SK-N-SH treated with all-trans-retinoic acid at 6 μM for 48 hours (cell line): ENCODE measurements around the gene PEAR1.

Source experiments
- ATAC-seq: fragments of 200-7000 bp; cut with Tn5 transposase; 3 replicates; pipeline ENCODE4 v1.9.1; 2020; ENCODE audit warnings: mild to moderate bottlenecking, moderate library complexity
- ARNTL ChIP-seq: fragments of 450-650 bp; formaldehyde crosslinking; IDR thresholded peaks from 2 replicates; pipeline ENCODE4 v1.5.0; 2020; ENCODE audit warnings: low read depth, mild to moderate bottlenecking, moderate library complexity, borderline replicate concordance
- BACH2 ChIP-seq: fragments of 250-450 bp; sonication (Bioruptor Pico); IDR thresholded peaks from 2 replicates; pipeline ENCODE4 v1.9.0; 2021; ENCODE audit warnings: mild to moderate bottlenecking, borderline replicate concordance
- CSDC2 ChIP-seq: fragments of 250-450 bp; sonication (Bioruptor Pico); IDR thresholded peaks from 2 replicates; pipeline ENCODE4 v1.5.0; 2020; ENCODE audit warnings: mild to moderate bottlenecking, moderate library complexity
- CSRNP3 ChIP-seq: fragments of 250-450 bp; sonication (Bioruptor Pico); IDR thresholded peaks from 2 replicates; pipeline ENCODE4 v1.5.1; 2021; ENCODE audit warnings: mild to moderate bottlenecking, moderate library complexity
- GLIS3 ChIP-seq: fragments of 250-450 bp; sonication (Bioruptor Pico); IDR thresholded peaks from 2 replicates; pipeline ENCODE4 v1.5.0; 2020; ENCODE audit warnings: mild to moderate bottlenecking, moderate library complexity
- ISL1 ChIP-seq: fragments of 250-450 bp; sonication (Bioruptor Pico); IDR thresholded peaks from 2 replicates; pipeline ENCODE4 v2.1.2; 2022; ENCODE audit warnings: mild to moderate bottlenecking, moderate library complexity
- OSR1 ChIP-seq: fragments of 250-450 bp; sonication (Bioruptor Pico); IDR thresholded peaks from 2 replicates; pipeline ENCODE4 v1.8.0; 2022; ENCODE audit warnings: moderate library complexity, mild to moderate bottlenecking, inconsistent platforms
- PATZ1 ChIP-seq: fragments of 250-450 bp; sonication (Bioruptor Pico); IDR thresholded peaks from 2 replicates; pipeline ENCODE4 v1.8.0; 2020; ENCODE audit warnings: mild to moderate bottlenecking, moderate library complexity, borderline replicate concordance
- RARB ChIP-seq: fragments of 250-450 bp; sonication (Bioruptor Pico); IDR thresholded peaks from 2 replicates; pipeline ENCODE4 v1.8.0; 2021; ENCODE audit warnings: mild to moderate bottlenecking, moderate library complexity
- SNAI2 ChIP-seq: fragments of 250-450 bp; sonication (Bioruptor Pico); IDR thresholded peaks from 2 replicates; pipeline ENCODE4 v1.5.0; 2020; ENCODE audit warnings: mild to moderate bottlenecking, moderate library complexity
- TCF4 ChIP-seq: fragments of 250-450 bp; sonication (Bioruptor Pico); IDR thresholded peaks from 2 replicates; pipeline ENCODE4 v1.8.0; 2021; ENCODE audit warnings: mild to moderate bottlenecking, moderate library complexity, borderline replicate concordance
- TSHZ2 ChIP-seq: fragments of 250-450 bp; sonication (Bioruptor Pico); IDR thresholded peaks from 2 replicates; pipeline ENCODE4 v1.5.0; 2020; ENCODE audit warnings: mild to moderate bottlenecking, moderate library complexity
- ZC3H10 ChIP-seq: fragments of 250-450 bp; sonication (Bioruptor Pico); IDR thresholded peaks from 2 replicates; pipeline ENCODE4 v1.5.1; 2021; ENCODE audit warnings: mild to moderate bottlenecking, moderate library complexity
- ZFP3 ChIP-seq: fragments of 250-450 bp; sonication (Bioruptor Pico); IDR thresholded peaks from 2 replicates; pipeline ENCODE4 v1.5.0; 2020; ENCODE audit warnings: mild to moderate bottlenecking, moderate library complexity
- ZFP30 ChIP-seq: fragments of 450-650 bp; formaldehyde crosslinking; IDR thresholded peaks from 2 replicates; pipeline ENCODE4 v1.5.0; 2022; ENCODE audit warnings: mild to moderate bottlenecking, moderate library complexity
- ZNF565 ChIP-seq: fragments of 450-650 bp; formaldehyde crosslinking; conservative IDR thresholded peaks from 2 replicates; pipeline ENCODE4 v1.5.0; 2020; ENCODE audit warnings: low read depth, mild to moderate bottlenecking, moderate library complexity
- ZNF70 ChIP-seq: fragments of 450-650 bp; formaldehyde crosslinking; IDR thresholded peaks from 2 replicates; pipeline ENCODE4 v1.5.0; 2020; ENCODE audit warnings: mild to moderate bottlenecking, moderate library complexity
- ZNF8 ChIP-seq: fragments of 450-650 bp; formaldehyde crosslinking; IDR thresholded peaks from 2 replicates; pipeline ENCODE4 v1.5.0; 2020; ENCODE audit warnings: mild to moderate bottlenecking, moderate library complexity
- TF ChIP-seq, protein P1 (sequence below): fragments of 250-450 bp; sonication (Bioruptor Pico); IDR thresholded peaks from 2 replicates; pipeline ENCODE4 v1.8.0; 2021; ENCODE audit warnings: low read depth, mild to moderate bottlenecking, moderate library complexity, borderline replicate concordance
- TF ChIP-seq, protein P2 (sequence below): fragments of 250-450 bp; sonication (Bioruptor Pico); IDR thresholded peaks from 2 replicates; pipeline ENCODE4 v1.5.1; 2020; ENCODE audit warnings: low read depth, mild to moderate bottlenecking, moderate library complexity

PEAR1 gene

GRCh38 chr1:156903328-156904091 is 10.0 kb downstream of the PEAR1 start:
- TF ChIP-seq BACH2 (CRISPR knock-in tag) = no peak
- TF ChIP-seq TSHZ2 (CRISPR knock-in tag) = no peak
- TF ChIP-seq ARNTL (CRISPR knock-in tag) = no peak
- TF ChIP-seq, protein P1, sequence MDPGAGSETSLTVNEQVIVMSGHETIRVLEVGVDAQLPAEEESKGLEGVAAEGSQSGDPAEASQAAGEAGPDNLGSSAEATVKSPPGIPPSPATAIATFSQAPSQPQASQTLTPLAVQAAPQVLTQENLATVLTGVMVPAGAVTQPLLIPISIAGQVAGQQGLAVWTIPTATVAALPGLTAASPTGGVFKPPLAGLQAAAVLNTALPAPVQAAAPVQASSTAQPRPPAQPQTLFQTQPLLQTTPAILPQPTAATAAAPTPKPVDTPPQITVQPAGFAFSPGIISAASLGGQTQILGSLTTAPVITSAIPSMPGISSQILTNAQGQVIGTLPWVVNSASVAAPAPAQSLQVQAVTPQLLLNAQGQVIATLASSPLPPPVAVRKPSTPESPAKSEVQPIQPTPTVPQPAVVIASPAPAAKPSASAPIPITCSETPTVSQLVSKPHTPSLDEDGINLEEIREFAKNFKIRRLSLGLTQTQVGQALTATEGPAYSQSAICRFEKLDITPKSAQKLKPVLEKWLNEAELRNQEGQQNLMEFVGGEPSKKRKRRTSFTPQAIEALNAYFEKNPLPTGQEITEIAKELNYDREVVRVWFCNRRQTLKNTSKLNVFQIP (CRISPR knock-in tag) = no peak
- no peak for TF ChIP-seq SNAI2 (CRISPR knock-in tag)
- TF ChIP-seq ZNF565 (CRISPR knock-in tag) = no peak
- TF ChIP-seq ZFP30 (CRISPR knock-in tag) = no peak
- TF ChIP-seq, protein P2, sequence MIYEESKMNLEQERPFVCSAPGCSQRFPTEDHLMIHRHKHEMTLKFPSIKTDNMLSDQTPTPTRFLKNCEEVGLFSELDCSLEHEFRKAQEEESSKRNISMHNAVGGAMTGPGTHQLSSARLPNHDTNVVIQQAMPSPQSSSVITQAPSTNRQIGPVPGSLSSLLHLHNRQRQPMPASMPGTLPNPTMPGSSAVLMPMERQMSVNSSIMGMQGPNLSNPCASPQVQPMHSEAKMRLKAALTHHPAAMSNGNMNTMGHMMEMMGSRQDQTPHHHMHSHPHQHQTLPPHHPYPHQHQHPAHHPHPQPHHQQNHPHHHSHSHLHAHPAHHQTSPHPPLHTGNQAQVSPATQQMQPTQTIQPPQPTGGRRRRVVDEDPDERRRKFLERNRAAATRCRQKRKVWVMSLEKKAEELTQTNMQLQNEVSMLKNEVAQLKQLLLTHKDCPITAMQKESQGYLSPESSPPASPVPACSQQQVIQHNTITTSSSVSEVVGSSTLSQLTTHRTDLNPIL = no peak
- no peak for TF ChIP-seq OSR1 (CRISPR knock-in tag)
- no peak for ATAC-seq

DNA sequence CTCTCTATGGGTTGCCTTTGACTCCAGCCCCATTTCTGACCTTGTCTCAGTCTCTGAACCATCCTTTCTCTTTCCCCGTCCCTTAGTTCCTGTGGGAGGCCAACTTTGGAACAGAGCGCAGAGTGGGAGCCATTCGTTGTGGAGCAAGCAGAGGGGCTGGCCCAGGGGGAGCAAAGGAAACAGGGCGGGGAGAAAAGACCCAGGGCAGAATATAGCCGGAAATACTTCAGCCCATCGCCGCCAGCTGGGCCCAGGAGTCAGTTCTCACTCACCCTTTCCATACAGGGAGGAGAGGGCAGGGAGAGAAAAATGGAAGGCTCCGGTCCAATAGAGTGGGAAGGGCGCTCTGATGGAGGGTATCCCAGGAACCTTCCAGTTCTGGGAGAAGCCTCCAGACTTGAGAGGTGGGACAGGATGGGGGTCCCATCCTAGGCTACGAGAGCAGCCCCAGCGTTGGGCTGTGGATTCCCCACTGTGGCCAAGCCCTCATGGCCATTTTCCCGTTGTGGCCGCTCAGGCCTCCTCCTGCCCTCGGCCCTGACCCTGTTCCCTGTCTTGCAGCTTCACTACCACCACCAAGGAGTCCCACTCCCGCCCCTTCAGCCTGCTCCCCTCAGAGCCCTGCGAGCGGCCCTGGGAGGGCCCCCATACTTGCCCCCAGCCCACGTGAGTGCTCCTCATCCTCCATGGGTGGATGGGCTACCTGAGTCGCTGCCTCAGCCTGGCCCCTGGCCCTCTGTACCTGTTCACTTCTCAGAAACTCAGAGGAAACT is 10.9 kb downstream of the PEAR1 start:
- TF ChIP-seq, protein P1 (CRISPR knock-in tag) = no peak
- TF ChIP-seq OSR1 (CRISPR knock-in tag) (no peak), CSDC2 (no peak), ZC3H10 (CRISPR knock-in tag) (no peak), SNAI2 (CRISPR knock-in tag) (no peak), TCF4 (CRISPR knock-in tag) (no peak), GLIS3 (CRISPR knock-in tag) (no peak), ISL1 (CRISPR knock-in tag) (no peak), ZNF70 (CRISPR knock-in tag) (no peak), ARNTL (CRISPR knock-in tag) (no peak)
- TF ChIP-seq, protein P2 = no peak
- no peak for ATAC-seq

GRCh38 chr1:156905176-156905575 is 11.7 kb downstream of the PEAR1 start:
- ATAC-seq = no peak
- TF ChIP-seq ZNF565 (CRISPR knock-in tag) (no peak), OSR1 (CRISPR knock-in tag) (no peak), RARB (no peak), ZC3H10 (CRISPR knock-in tag) (no peak), ZFP3 (CRISPR knock-in tag) (no peak), CSDC2 (no peak), ZNF8 (no peak), BACH2 (CRISPR knock-in tag) (no peak), ISL1 (CRISPR knock-in tag) (no peak), ZNF70 (CRISPR knock-in tag) (no peak), ARNTL (CRISPR knock-in tag) (no peak), PATZ1 (CRISPR knock-in tag) (no peak), SNAI2 (CRISPR knock-in tag) (no peak), TCF4 (CRISPR knock-in tag) (no peak), CSRNP3 (no peak)
- TF ChIP-seq, protein P2 = no peak
